HepG2 (cell line): ENCODE data around the gene PPP4R2. TPM values are rescaled to one million over a fixed set of nuclear protein-coding genes. Genes with fewer than 3 reads are reported as not detected.

Experiments
- ATAC-seq: fragments of 200-7000 bp; cut with Tn5 transposase; 3 replicates; pipeline ENCODE4 v1.9.1; 2020; ENCODE audit warnings: mild to moderate bottlenecking, moderate library complexity
- BruUV-seq: library from RNA; stranded (reverse); fragments of 400-500 nt; replicated peaks from 2 replicates; lab custom pipeline; 2021; lab: Mats Ljungman, UMichigan
- CTCF ChIA-PET: fragments of 300-600 bp; formaldehyde crosslinking; extraction: SDS; loops from one replicate; lab custom pipeline; 2021; ENCODE audit warnings: low total read pairs, inconsistent platforms, low intra/inter-chr PET ratio; lab: Yijun Ruan, JAX
- POLR2A ChIA-PET: fragments of 350-600 bp; sonication (Branson Sonifier 250); formaldehyde crosslinking; loops from one replicate; lab custom pipeline; 2020; ENCODE audit warnings: antibody characterized with exemption, inconsistent platforms; lab: Yijun Ruan, JAX
- DNase-seq: peaks from one replicate; pipeline ENCODE4 v3.0.0-alpha.2; 2015; ENCODE audit warnings: low spot score
- FAIRE-seq: peaks from 3 replicates; lab custom pipeline; 2011; peaks lifted over from hg19 to GRCh38; lab: Jason Lieb, UNC
- H2AFZ ChIP-seq: one replicate; pipeline ENCODE4 v1.6.1; 2011; ENCODE audit warnings: low read length, inconsistent platforms
- H3K27ac ChIP-seq: fragments of 300-600 bp; 3 replicates; pipeline ENCODE4 v1.8.0; 2011; ENCODE audit warnings: mixed run types, mild to moderate bottlenecking, mixed read lengths, low read length, inconsistent platforms; ENCODE audit not compliant: insufficient read depth; ENCODE audit errors: extremely low read length
- H3K27me3 ChIP-seq, 2 experiments: fragments of 200-600 bp in 1 of 2; 2 replicates in 1 of 2; 3 replicates in 1 of 2; pipeline versions ENCODE4 v1.6.0 to v1.8.0; 2011; ENCODE audit warnings: low read length in 2 of 2, mild to moderate bottlenecking in 2 of 2, moderate library complexity in 2 of 2, inconsistent platforms in 1 of 2; ENCODE audit not compliant: insufficient read depth in 2 of 2, control insufficient read depth in 1 of 2
- H3K36me3 ChIP-seq, 2 experiments: fragments of 200-600 bp in 1 of 2; replicated peaks in 1 of 2; 2 replicates in 1 of 2; 3 replicates in 1 of 2; pipeline versions ENCODE4 v1.5.1 to v1.8.0; 2011; ENCODE audit warnings: low read length in 2 of 2, inconsistent platforms in 1 of 2; ENCODE audit not compliant: insufficient read depth in 2 of 2, control insufficient read depth in 1 of 2
- H3K4me1 ChIP-seq: 2 replicates; pipeline ENCODE4 v1.5.1; 2012; ENCODE audit warnings: low read length, inconsistent platforms; ENCODE audit not compliant: insufficient read depth
- H3K4me2 ChIP-seq: 2 replicates; pipeline ENCODE4 v1.6.0; 2011; ENCODE audit warnings: low read depth, low read length, inconsistent platforms
- H3K4me3 ChIP-seq, 3 experiments: fragments of 200-600 bp in 1 of 3; sonication (generic), shearing (Covaris generic) in 1 of 3; replicated peaks in 1 of 3; 2 replicates each; pipeline ENCODE4 v1.5.1; 2011 to 2016; ENCODE audit warnings: low read length in 3 of 3, inconsistent platforms in 2 of 3, low read depth in 2 of 3, mild to moderate bottlenecking in 2 of 3, control low read depth in 1 of 3, mixed read lengths in 1 of 3; ENCODE audit not compliant: insufficient read depth in 1 of 3
- H3K79me2 ChIP-seq: one replicate; pipeline ENCODE4 v1.6.1; 2011; ENCODE audit warnings: low read length, inconsistent platforms; ENCODE audit not compliant: insufficient read depth
- H3K9ac ChIP-seq: 2 replicates; pipeline ENCODE4 v1.6.0; 2011; ENCODE audit warnings: mild to moderate bottlenecking, low read depth, low read length, inconsistent platforms; ENCODE audit not compliant: insufficient read depth
- H3K9me3 ChIP-seq: 2 replicates; pipeline ENCODE4 v1.5.1; 2012; ENCODE audit warnings: mild to moderate bottlenecking, low read length
- H4K20me1 ChIP-seq: 2 replicates; pipeline ENCODE4 v1.6.0; 2011; ENCODE audit warnings: inconsistent platforms, mild to moderate bottlenecking, low read length, moderate library complexity; ENCODE audit not compliant: insufficient read depth
- ARHGAP35 ChIP-seq: sonication (generic); formaldehyde crosslinking; IDR thresholded peaks from 2 replicates; pipeline ENCODE4 v1.9.0; 2022; ENCODE audit warnings: mild to moderate bottlenecking, inconsistent platforms, moderate library complexity, missing genetic modification reagents, borderline replicate concordance
- GRHL1 ChIP-seq: sonication (generic); formaldehyde crosslinking; conservative IDR thresholded peaks from 2 replicates; pipeline ENCODE4 v1.8.0; 2022; ENCODE audit warnings: missing genetic modification reagents
- HINFP ChIP-seq: sonication (generic); formaldehyde crosslinking; IDR thresholded peaks from 2 replicates; pipeline ENCODE4 v1.4.0; 2020; ENCODE audit warnings: low read depth, mild to moderate bottlenecking, missing genetic modification reagents
- HNRNPL ChIP-seq: fragments of 200-400 bp; formaldehyde crosslinking; IDR thresholded peaks from 2 replicates; pipeline ENCODE4 v1.6.1; 2017; ENCODE audit warnings: mild to moderate bottlenecking, low read depth, low read length
- IKZF4 ChIP-seq: sonication (generic); formaldehyde crosslinking; IDR thresholded peaks from 2 replicates; pipeline ENCODE4 v1.5.1; 2020; ENCODE audit warnings: borderline replicate concordance, mild to moderate bottlenecking, low read depth, missing genetic modification reagents; ENCODE audit errors: not compliant biosample characterization
- JUND ChIP-seq: sonication (generic); formaldehyde crosslinking; IDR thresholded peaks from 2 replicates; pipeline ENCODE4 v1.8.0; 2022; ENCODE audit warnings: mild to moderate bottlenecking, missing genetic modification reagents
- MBD4 ChIP-seq: IDR thresholded peaks from 2 replicates; pipeline ENCODE4 v1.6.1; 2012; ENCODE audit warnings: low read length, inconsistent platforms, borderline replicate concordance
- MXD3 ChIP-seq: IDR thresholded peaks from 2 replicates; pipeline ENCODE4 v1.6.1; 2016; ENCODE audit warnings: mild to moderate bottlenecking, missing biosample characterization, missing genetic modification reagents
- TBP ChIP-seq: sonication (generic); formaldehyde crosslinking; IDR thresholded peaks from 2 replicates; pipeline ENCODE4 v1.5.0; 2020; ENCODE audit warnings: missing genetic modification reagents
- TRAFD1 ChIP-seq: sonication (generic); formaldehyde crosslinking; IDR thresholded peaks from 2 replicates; pipeline ENCODE4 v1.5.1; 2020; ENCODE audit warnings: missing genetic modification reagents, mild to moderate bottlenecking, borderline replicate concordance
- ZNF513 ChIP-seq: sonication (generic); formaldehyde crosslinking; conservative IDR thresholded peaks from 2 replicates; pipeline ENCODE4 v1.5.0; 2020; ENCODE audit warnings: missing genetic modification reagents
- ZNF564 ChIP-seq: sonication (generic); formaldehyde crosslinking; IDR thresholded peaks from 2 replicates; pipeline ENCODE4 v1.8.1; 2023; ENCODE audit warnings: mild to moderate bottlenecking, missing genetic modification reagents
- ZNF570 ChIP-seq: sonication (generic); formaldehyde crosslinking; IDR thresholded peaks from 2 replicates; pipeline ENCODE4 v1.4.0; 2020; ENCODE audit warnings: mild to moderate bottlenecking, missing genetic modification reagents, borderline replicate concordance
- ZNF883 ChIP-seq: sonication (generic); formaldehyde crosslinking; IDR thresholded peaks from 2 replicates; pipeline ENCODE4 v1.5.1; 2020; ENCODE audit warnings: mild to moderate bottlenecking, missing genetic modification reagents; ENCODE audit errors: not compliant biosample characterization
- WGBS: methylation state at CpG from one replicate; pipeline ENCODE4 v1.1.6; 2017; ENCODE audit warnings: low lambda C conversion rate; 5-methylcytosine and 5-hydroxymethylcytosine counted together
- in situ Hi-C: cut with HindIII; loops from 2 replicates; pipeline ENCODE4 v1.10.0; 2017; ENCODE audit warnings: low pct_unique_long_range_greater_than_20kb; ENCODE audit not compliant: extremely low pct_ligation_motif_present
- intact Hi-C: fragments of 100-400 bp; cut with micrococcal nuclease; formaldehyde crosslinking; loops from one replicate; pipeline ENCODE4 v1.10.0; 2022; ENCODE audit not compliant: unreplicated experiment
- polyA plus RNA-seq, 8 experiments: library from polyadenylated mRNA; depleted of rRNA in 3 of 8; stranded (reverse) in 7 of 8; unstranded in 1 of 8; fragments of >200 nt; fragmentation: Illumina TruSeq in 4 of 8; extraction: Trizol in 4 of 8; gene quantifications; 2 replicates each; pipeline versions ENCODE4 v1.2.1 to v1.2.3, GENCODE V29; 2011 to 2016; ENCODE audit warnings: low read depth in 4 of 8, missing spikeins in 1 of 8, mixed read lengths in 1 of 8; ENCODE audit not compliant: insufficient read depth in 1 of 8
- total RNA-seq, 5 experiments: library from RNA; depleted of rRNA; stranded (reverse); fragments of >200 nt; fragmentation: Illumina TruSeq; extraction: Trizol; gene quantifications; 2 replicates each; pipeline ENCODE4 v1.2.3, GENCODE V29; 2016; ENCODE audit warnings: low read depth in 1 of 5

Gene PPP4R2
- total and polyA plus RNA-seq, 2 of the 13 experiments (the other 11 are each of a cell fraction or from before 2014, with no cell fraction given) = 22.3 to 161 TPM

GRCh38 chr3:73009750-73010149 lies 13.1 kb downstream of the PPP4R2 start:
- in situ Hi-C loops = loop anchor here (5.0 kb wide), 1 partner anchor 48 kb away; no protein-coding TSS in a partner anchor
- no peak for TF ChIP-seq GRHL1 (CRISPR knock-in tag)
- no peak for TF ChIP-seq HNRNPL
- TF ChIP-seq JUND (CRISPR knock-in tag) = no peak
- TF ChIP-seq MBD4 = no peak
- TF ChIP-seq ZNF513 (CRISPR knock-in tag) = no peak
- no peak for TF ChIP-seq ARHGAP35 (CRISPR knock-in tag)
- TF ChIP-seq ZNF570 = no peak
- TF ChIP-seq ZNF564 (CRISPR knock-in tag) = no peak
- no peak for TF ChIP-seq MXD3
- no peak for TF ChIP-seq ZNF883
- no peak for TF ChIP-seq IKZF4
- no peak for TF ChIP-seq TRAFD1 (CRISPR knock-in tag)
- no peak for TF ChIP-seq TBP (CRISPR knock-in tag)
- no peak for TF ChIP-seq HINFP (CRISPR knock-in tag)

More at GRCh38 chr3:73009750-73010149, 13.1 kb downstream of the PPP4R2 start:
- intact Hi-C loops = no loop called here
- CTCF ChIA-PET = no interaction called here
- ATAC-seq (0 out of 3 replicates have a peak, but pooled peaks have one; percentile 29), DNase-seq (no peak), FAIRE-seq (no peak)
- H2AFZ ChIP-seq = no peak overlapping the region
- H3K27me3 ChIP-seq = no peaks in the 10 kb centered on the region
- H3K4me2 ChIP-seq = no peak overlapping the region
- POLR2A ChIA-PET = no interaction called here
- WGBS = 71% methylated on average over 3 of the region's 3 CpGs
- H4K20me1 ChIP-seq = peaks cover 98% of the 10 kb centered on the region
- H3K27ac ChIP-seq = no peak overlapping the region
- no peak overlapping the region for H3K9ac ChIP-seq
- no peak overlapping the region for H3K4me3 ChIP-seq
- BruUV-seq = no TSS peak
- H3K79me2 ChIP-seq = peaks cover 100% of the 10 kb centered on the region
- peaks cover 72% of the 10 kb centered on the region for H3K4me1 ChIP-seq
- H3K36me3 ChIP-seq = peaks cover 8 to 31% of the 10 kb centered on the region in 2 experiments
- H3K9me3 ChIP-seq = no peaks in the 10 kb centered on the region
